ENCODE measurements around the gene GBP7.

- TF ChIP-seq, protein P1, sequence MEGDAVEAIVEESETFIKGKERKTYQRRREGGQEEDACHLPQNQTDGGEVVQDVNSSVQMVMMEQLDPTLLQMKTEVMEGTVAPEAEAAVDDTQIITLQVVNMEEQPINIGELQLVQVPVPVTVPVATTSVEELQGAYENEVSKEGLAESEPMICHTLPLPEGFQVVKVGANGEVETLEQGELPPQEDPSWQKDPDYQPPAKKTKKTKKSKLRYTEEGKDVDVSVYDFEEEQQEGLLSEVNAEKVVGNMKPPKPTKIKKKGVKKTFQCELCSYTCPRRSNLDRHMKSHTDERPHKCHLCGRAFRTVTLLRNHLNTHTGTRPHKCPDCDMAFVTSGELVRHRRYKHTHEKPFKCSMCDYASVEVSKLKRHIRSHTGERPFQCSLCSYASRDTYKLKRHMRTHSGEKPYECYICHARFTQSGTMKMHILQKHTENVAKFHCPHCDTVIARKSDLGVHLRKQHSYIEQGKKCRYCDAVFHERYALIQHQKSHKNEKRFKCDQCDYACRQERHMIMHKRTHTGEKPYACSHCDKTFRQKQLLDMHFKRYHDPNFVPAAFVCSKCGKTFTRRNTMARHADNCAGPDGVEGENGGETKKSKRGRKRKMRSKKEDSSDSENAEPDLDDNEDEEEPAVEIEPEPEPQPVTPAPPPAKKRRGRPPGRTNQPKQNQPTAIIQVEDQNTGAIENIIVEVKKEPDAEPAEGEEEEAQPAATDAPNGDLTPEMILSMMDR (IDR thresholded peaks at IDR 0.05): no peak
- TF ChIP-seq EZH2 (IDR thresholded peaks at IDR 0.05): no peak
- TF ChIP-seq EZH2phosphoT487 (IDR thresholded peaks at IDR 0.05): no peak
Observed at GRCh38 chr1:89195476-89195875, 19.7 kb upstream of the GBP7 start.
